ENCODE measurements around the gene HELZ.
A peak's percentile ranks its signal among the peaks of the same experiment; 100 is the strongest.
"Not testable (repeated sequence)": the region's sequence is repeated elsewhere in the genome, so short reads cannot be mapped to it uniquely, and the experiment has no call there.

The HELZ gene

GRCh38 chr17:67107811-67108775 is 136.9 kb downstream of the HELZ start:
- no peak for TF ChIP-seq CTCF (conservative IDR thresholded peaks at IDR 0.05; ENCODE audit: control insufficient read depth, insufficient read depth, low read depth, low read length)
- DNase-seq (ENCODE audit: low read depth), result no peak

GRCh38 chr17:67107171-67107570 is 137.8 kb downstream of the HELZ start:
- no peak overlapping the region for H3K4me3 ChIP-seq (ENCODE audit: control insufficient read depth, low read depth, low read length)
- no peak for DNase-seq (ENCODE audit: low read depth)

More at GRCh38 chr17:67107811-67108775, 136.9 kb downstream of the HELZ start:
- no peak overlapping the region for H3K4me3 ChIP-seq (ENCODE audit: control insufficient read depth, low read depth, low read length)

GRCh38 chr17:67105213-67105612 is 139.8 kb downstream of the HELZ start:
- no peak overlapping the region for H3K4me3 ChIP-seq (ENCODE audit: control insufficient read depth, low read depth, low read length)
- no peak for TF ChIP-seq CTCF (conservative IDR thresholded peaks at IDR 0.05; ENCODE audit: control insufficient read depth, insufficient read depth, low read depth, low read length)
- peak; percentile 81 for DNase-seq (ENCODE audit: low read depth)

More at GRCh38 chr17:67107171-67107570, 137.8 kb downstream of the HELZ start:
- no peak for TF ChIP-seq CTCF (conservative IDR thresholded peaks at IDR 0.05; ENCODE audit: control insufficient read depth, insufficient read depth, low read depth, low read length)

GRCh38 chr17:67104641-67105040 is 140.4 kb downstream of the HELZ start:
- H3K4me3 ChIP-seq (ENCODE audit: control insufficient read depth, low read depth, low read length); DNase-seq (ENCODE audit: low read depth): not testable (repeated sequence)

GRCh38 chr17:67098006-67098405 is 147.0 kb downstream of the HELZ start:
- TF ChIP-seq CTCF (conservative IDR thresholded peaks at IDR 0.05; ENCODE audit: control insufficient read depth, insufficient read depth, low read depth, low read length), result no peak
- no peak for DNase-seq (ENCODE audit: low read depth)
- H3K4me3 ChIP-seq (ENCODE audit: control insufficient read depth, low read depth, low read length), result no peak overlapping the region

GRCh38 chr17:67096609-67097008 is 148.4 kb downstream of the HELZ start:
- TF ChIP-seq CTCF (conservative IDR thresholded peaks at IDR 0.05; ENCODE audit: control insufficient read depth, insufficient read depth, low read depth, low read length), result no peak
- no peak for DNase-seq (ENCODE audit: low read depth)
- H3K4me3 ChIP-seq (ENCODE audit: control insufficient read depth, low read depth, low read length), result no peak overlapping the region

- H3K4me3 ChIP-seq (ENCODE audit: control insufficient read depth, low read depth, low read length), result no peak overlapping the region
- TF ChIP-seq CTCF (conservative IDR thresholded peaks at IDR 0.05; ENCODE audit: control insufficient read depth, insufficient read depth, low read depth, low read length), result no peak
- peak; percentile 84 for DNase-seq (ENCODE audit: low read depth)
Measured at GRCh38 chr17:67095803-67096202, 149.2 kb downstream of the HELZ start.

GRCh38 chr17:67095291-67095690 is 149.7 kb downstream of the HELZ start:
- not testable (repeated sequence) for H3K4me3 ChIP-seq (ENCODE audit: control insufficient read depth, low read depth, low read length)
- peak; percentile 88 for DNase-seq (ENCODE audit: low read depth)
